CD14-positive monocyte (primary cell): ENCODE data around the gene IGF1. TPM values are rescaled to one million over a fixed set of nuclear protein-coding genes. Genes with fewer than 3 reads are reported as not detected.

ENCODE experiments used
- DNase-seq, 3 donors: peaks; one replicate each; pipeline ENCODE4 v3.0.0-alpha.2; 2011 to 2022
- H2AFZ ChIP-seq: 2 replicates; pipeline ENCODE4 v1.6.0; 2012; ENCODE audit warnings: mild to moderate bottlenecking, low read depth, low read length, inconsistent platforms; ENCODE audit not compliant: insufficient read depth, poor library complexity, severe bottlenecking
- H3K27ac ChIP-seq, 2 donors: 1 replicate in 1 of 2; 2 replicates in 1 of 2; pipeline ENCODE4 v1.5.1; 2012 to 2013; ENCODE audit warnings: low read length in 2 of 2, control low read depth in 1 of 2, inconsistent platforms in 1 of 2, low read depth in 1 of 2, mild to moderate bottlenecking in 1 of 2
- H3K27me3 ChIP-seq, 2 donors: one replicate each; pipeline versions ENCODE4 v1.6.0 to v1.6.1; 2011 to 2013; ENCODE audit warnings: low read length in 2 of 2; ENCODE audit not compliant: control insufficient read depth in 2 of 2, insufficient read depth in 2 of 2
- H3K36me3 ChIP-seq, 2 donors: replicated peaks in 1 of 2; 1 replicate in 1 of 2; 2 replicates in 1 of 2; pipeline versions ENCODE4 v1.5.1 to v1.6.1; 2012 to 2013; ENCODE audit warnings: low read length in 2 of 2, control low read depth in 1 of 2, inconsistent platforms in 1 of 2, mild to moderate bottlenecking in 1 of 2; ENCODE audit not compliant: insufficient read depth in 2 of 2, control insufficient read depth in 1 of 2
- H3K4me1 ChIP-seq, 2 donors: 1 replicate in 1 of 2; 2 replicates in 1 of 2; pipeline versions ENCODE4 v1.5.1 to v1.6.1; 2012 to 2013; ENCODE audit warnings: low read length in 2 of 2, control low read depth in 1 of 2, inconsistent platforms in 1 of 2, mild to moderate bottlenecking in 1 of 2, moderate library complexity in 1 of 2; ENCODE audit not compliant: insufficient read depth in 2 of 2, control insufficient read depth in 1 of 2
- H3K4me2 ChIP-seq: replicated peaks from 2 replicates; pipeline ENCODE3; 2012; ENCODE audit warnings: low read length, moderate library complexity, mild to moderate bottlenecking; ENCODE audit not compliant: poor library complexity, severe bottlenecking; ENCODE audit errors: extremely low read depth
- H3K4me3 ChIP-seq, 3 experiments: fragments of 200-600 bp in 1 of 3; sonication (generic) in 1 of 3; replicated peaks in 1 of 3; 1 replicate in 2 of 3; 2 replicates in 1 of 3; pipeline ENCODE4 v1.5.1; 2011 to 2013; ENCODE audit warnings: low read length in 3 of 3, mild to moderate bottlenecking in 3 of 3, control low read depth in 2 of 3, low read depth in 2 of 3, inconsistent platforms in 1 of 3, moderate library complexity in 1 of 3
- H3K79me2 ChIP-seq: 2 replicates; pipeline ENCODE4 v1.6.0; 2012; ENCODE audit warnings: mild to moderate bottlenecking, control low read depth, inconsistent platforms, low read length, moderate library complexity; ENCODE audit not compliant: insufficient read depth
- H3K9ac ChIP-seq: 2 replicates; pipeline ENCODE4 v1.6.0; 2017; ENCODE audit warnings: low read length, mild to moderate bottlenecking; ENCODE audit not compliant: insufficient read depth, poor library complexity, severe bottlenecking
- H3K9me3 ChIP-seq, 2 donors: replicated peaks in 1 of 2; 1 replicate in 1 of 2; 2 replicates in 1 of 2; pipeline versions ENCODE4 v1.5.1 to v1.6.1; 2012 to 2013; ENCODE audit warnings: low read length in 2 of 2, control low read depth in 1 of 2; ENCODE audit not compliant: control insufficient read depth in 1 of 2, insufficient read depth in 1 of 2
- H4K20me1 ChIP-seq: 2 replicates; pipeline ENCODE4 v1.6.0; 2012; ENCODE audit warnings: mild to moderate bottlenecking, low read length, control low read depth, moderate library complexity; ENCODE audit not compliant: insufficient read depth
- H3K27ac Mint-ChIP-seq, 7 donors: one replicate each; pipeline ENCODE4 v1.8.0; 2020; ENCODE audit warnings: mild to moderate bottlenecking in 7 of 7, mixed read lengths in 7 of 7, moderate library complexity in 6 of 7, inconsistent platforms in 2 of 7
- H3K27me3 Mint-ChIP-seq, 3 donors: one replicate each; pipeline ENCODE4 v1.8.0; 2021 to 2022; ENCODE audit warnings: low read depth in 3 of 3, mild to moderate bottlenecking in 3 of 3, mixed read lengths in 3 of 3, moderate library complexity in 3 of 3, inconsistent platforms in 1 of 3
- H3K36me3 Mint-ChIP-seq, 2 donors: one replicate each; pipeline ENCODE4 v1.8.0; 2020; ENCODE audit warnings: mixed read lengths in 2 of 2, inconsistent platforms in 1 of 2, mild to moderate bottlenecking in 1 of 2
- H3K4me1 Mint-ChIP-seq: one replicate; pipeline ENCODE4 v1.8.0; 2020; ENCODE audit warnings: mild to moderate bottlenecking, mixed read lengths
- H3K4me3 Mint-ChIP-seq, 2 donors: one replicate each; pipeline ENCODE4 v1.8.0; 2020; ENCODE audit warnings: mild to moderate bottlenecking in 2 of 2, mixed read lengths in 2 of 2, moderate library complexity in 1 of 2
- H3K9me3 Mint-ChIP-seq, 7 donors: one replicate each; pipeline ENCODE4 v1.8.0; 2020 to 2022; ENCODE audit warnings: mixed read lengths in 7 of 7, mild to moderate bottlenecking in 6 of 7, moderate library complexity in 6 of 7, inconsistent platforms in 2 of 7
- CTCF ChIP-seq: fragments of 200-600 bp; IDR thresholded peaks from one replicate; pipeline ENCODE4 v1.8.0; 2022; ENCODE audit warnings: antibody characterized with exemption, mild to moderate bottlenecking
- WGBS: methylation state at CpG from one replicate; pipeline ENCODE4 v1.1.5; 2013; ENCODE audit warnings: missing lambda C conversion rate; ENCODE audit not compliant: insufficient coverage; 5-methylcytosine and 5-hydroxymethylcytosine counted together
- intact Hi-C, 2 donors: fragments of 100-400 bp; cut with micrococcal nuclease; formaldehyde crosslinking; loops; one replicate each; pipeline versions ENCODE4 v1.15.0 to v1.15.1; 2023
- polyA plus RNA-seq, 3 donors: library from polyadenylated mRNA; depleted of rRNA in 1 of 3; unstranded in 2 of 3; stranded (reverse) in 1 of 3; fragments of 300-500 nt in 2 of 3; fragments of >200 nt in 1 of 3; fragmentation: Illumina TruSeq in 2 of 3; gene quantifications; 1 replicate in 2 of 3; 2 replicates in 1 of 3; pipeline ENCODE4 v1.2.3, GENCODE V29; 2012 to 2021

The IGF1 gene
- polyA plus RNA-seq, 3 donors: not detected

GRCh38 chr12:102388469-102388868 lies 91.9 kb downstream of the IGF1 start:
- Histone ChIP-seq H3K9ac (no peak overlapping the region), H3K4me2 (no peak overlapping the region), H2AFZ (no peak overlapping the region), H3K36me3 (no peaks in the 10 kb centered on the region), H3K9me3 (peaks cover 0 to 3% of the 10 kb centered on the region in 2 donors), H3K27me3 (no peaks in the 10 kb centered on the region), H3K4me3 (no peak overlapping the region), H3K4me1 (no peaks in the 10 kb centered on the region), H3K79me2 (no peaks in the 10 kb centered on the region), H3K27ac (no peak overlapping the region), H4K20me1 (no peaks in the 10 kb centered on the region)
- no peak for TF ChIP-seq CTCF
- Mint-ChIP-seq H3K9me3 (peaks cover 0 to 12% (median 3%) of the 10 kb centered on the region in 7 donors), H3K27ac (no peak overlapping the region), H3K27me3 (peaks cover 0 to 3% (median 1%) of the 10 kb centered on the region in 3 donors), H3K4me1 (no peaks in the 10 kb centered on the region), H3K4me3 (no peak overlapping the region), H3K36me3 (no peaks in the 10 kb centered on the region)
- WGBS: 100% methylated on average over 1 of the region's 1 CpG
- intact Hi-C loops: no loop called here
- no peak for DNase-seq

DNA sequence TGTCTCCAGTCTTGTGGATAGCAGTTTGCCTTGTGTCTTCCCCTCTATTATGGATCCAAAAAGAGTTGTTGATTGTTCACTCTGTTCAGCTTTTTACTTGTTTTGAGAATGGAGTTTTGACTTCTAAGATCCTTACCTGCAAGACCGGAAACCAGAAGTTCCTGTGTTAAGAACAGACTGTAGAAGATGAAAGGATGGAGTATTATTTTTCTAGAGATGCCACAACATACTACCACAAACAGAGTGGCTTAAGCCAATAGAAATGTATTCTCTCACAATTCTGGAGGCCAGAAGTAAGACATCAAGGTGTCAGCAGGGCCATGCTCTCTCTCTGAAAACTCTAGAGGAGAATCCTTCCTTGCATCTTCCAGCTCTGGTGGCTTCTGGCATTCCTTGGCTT lies 95.0 kb downstream of the IGF1 start:
- Histone ChIP-seq H2AFZ (no peak overlapping the region), H3K27ac (no peak overlapping the region), H3K4me1 (no peaks in the 10 kb centered on the region), H3K27me3 (no peaks in the 10 kb centered on the region), H3K36me3 (no peaks in the 10 kb centered on the region), H4K20me1 (no peaks in the 10 kb centered on the region), H3K4me3 (no peak overlapping the region), H3K9me3 (peaks cover 0 to 3% of the 10 kb centered on the region in 2 donors), H3K79me2 (no peaks in the 10 kb centered on the region), H3K4me2 (no peak overlapping the region), H3K9ac (no peak overlapping the region)
- Mint-ChIP-seq H3K9me3 (peaks cover 3 to 12% (median 5%) of the 10 kb centered on the region in 7 donors), H3K36me3 (no peaks in the 10 kb centered on the region), H3K27me3 (peaks cover 0 to 3% (median 1%) of the 10 kb centered on the region in 3 donors), H3K4me1 (no peaks in the 10 kb centered on the region), H3K27ac (no peak overlapping the region), H3K4me3 (no peak overlapping the region)
- no peak for DNase-seq
- no peak for TF ChIP-seq CTCF
- intact Hi-C loops: no loop called here
- WGBS: no CpG with 5 or more reads among the region's 1 CpG
